MM.1S (cell line): ENCODE data around the gene KCNG4.

Experiments
- CTCF ChIP-seq: fragments of 300-600 bp; sonication (generic); IDR thresholded peaks from 2 replicates; pipeline ENCODE4 v1.5.1; 2016; ENCODE audit warnings: antibody characterized with exemption, low read length, mixed read lengths
- EZH2 ChIP-seq: fragments of 300-600 bp; sonication (generic); optimal IDR thresholded peaks from 2 replicates; pipeline ENCODE3; 2017; ENCODE audit warnings: low read depth, mild to moderate bottlenecking, antibody characterized with exemption, low read length, mixed read lengths
- EZH2phosphoT487 ChIP-seq: fragments of 300-600 bp; sonication (generic); IDR thresholded peaks from 2 replicates; pipeline ENCODE4 v1.6.1; 2018; ENCODE audit warnings: antibody characterized with exemption, low read length

- TF ChIP-seq CTCF (no peak), EZH2 (no peak), EZH2phosphoT487 (no peak)
These were observed 6.1 kb downstream of the KCNG4 start for GRCh38 chr16:84233748-84234147.
